NCI-H2196 treated with DMSO at 0.1 percent for 48 hours (cell line): Measurements from ENCODE around the gene TULP1.

Source experiments
- DNase-seq: peaks from one replicate; lab custom pipeline; 2025; ENCODE audit not compliant: unreplicated experiment; lab: John Stamatoyannopoulos, UW

The TULP1 gene

DNA sequence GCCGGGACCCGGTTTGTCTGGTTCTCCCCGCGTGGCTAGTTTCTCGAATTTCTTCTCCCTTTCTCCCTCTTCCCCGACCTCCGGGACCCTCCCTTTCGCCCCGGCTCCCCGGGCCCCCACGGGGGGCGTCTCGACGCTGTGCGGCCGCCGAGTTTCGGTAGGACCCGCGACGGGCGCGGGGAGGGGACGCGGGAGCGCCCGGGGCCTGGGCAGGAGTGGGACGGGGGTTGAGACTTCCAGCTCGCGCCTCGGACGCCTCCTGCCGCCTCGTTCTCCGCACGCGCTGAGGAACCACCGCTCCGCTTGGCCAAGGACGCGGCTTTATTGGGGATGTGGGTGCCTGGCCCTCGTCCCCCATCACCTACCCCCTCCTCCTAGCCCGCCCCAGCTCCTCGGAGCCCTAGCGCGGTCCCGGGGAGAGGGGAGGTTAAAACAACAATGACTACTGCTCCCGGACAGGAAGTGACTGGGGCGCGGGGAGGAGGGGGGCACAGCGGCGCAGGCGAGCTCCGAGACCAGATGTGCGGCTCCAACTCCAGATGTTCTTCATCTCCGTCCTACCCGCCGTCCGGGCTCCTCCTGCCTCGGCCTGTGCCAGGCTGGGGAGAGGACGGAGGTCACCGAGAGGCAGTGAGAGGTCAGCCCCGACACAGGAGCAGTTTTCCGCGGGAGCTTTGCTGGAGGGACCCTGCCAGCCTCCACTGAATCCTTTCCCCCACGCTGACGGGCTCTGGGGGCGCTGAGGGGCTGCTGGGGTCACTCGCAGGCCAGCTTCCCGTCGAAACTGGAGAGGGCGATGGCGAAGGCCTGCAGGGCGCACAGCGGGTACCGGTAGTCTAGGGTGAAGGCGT lies 14.9 kb downstream of the TULP1 start:
- DNase-seq: no peak

DNA sequence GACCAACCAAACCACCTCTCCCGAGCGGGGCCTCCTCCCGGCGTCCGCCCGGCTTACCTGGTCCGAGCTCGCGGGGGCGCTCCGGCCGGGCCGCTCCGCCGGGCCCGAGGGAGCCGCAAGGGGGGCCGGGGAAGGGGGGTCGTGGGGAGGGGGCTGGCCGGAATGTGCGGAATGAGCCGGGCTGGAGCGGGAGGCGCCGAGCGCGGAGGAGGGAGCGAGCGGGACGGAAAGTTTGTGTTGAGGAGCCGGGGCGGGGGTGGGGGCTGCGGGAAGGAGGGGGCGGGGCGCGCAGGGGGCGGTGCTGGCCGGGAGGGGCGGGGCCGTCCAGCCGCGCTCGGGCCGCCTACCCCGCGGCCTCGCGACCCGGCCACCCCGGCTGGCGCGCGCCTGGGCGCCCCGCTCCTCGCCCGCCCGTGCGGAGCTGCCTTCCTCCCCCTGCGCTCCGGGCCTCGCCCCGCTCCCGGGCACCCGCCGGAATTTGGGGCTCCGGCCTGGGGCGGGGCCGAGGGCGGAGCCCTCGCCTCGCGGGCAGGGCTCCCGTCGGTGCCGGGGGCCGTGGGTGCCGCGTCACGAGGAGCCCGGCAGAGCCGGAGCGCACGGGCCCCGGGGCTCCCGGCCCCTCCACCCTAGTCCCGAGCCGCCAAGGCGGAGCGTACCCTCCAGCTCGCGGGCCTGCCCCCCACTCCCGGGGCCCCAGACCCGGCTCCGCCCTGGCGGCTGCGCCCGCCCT lies 15.7 kb downstream of the TULP1 start, which contains the start of gene TEAD3:
Gene TEAD3 (minus strand): TSS at position 239 of the 730 bp plus-strand sequence.
- DNase-seq: no peak

DNA sequence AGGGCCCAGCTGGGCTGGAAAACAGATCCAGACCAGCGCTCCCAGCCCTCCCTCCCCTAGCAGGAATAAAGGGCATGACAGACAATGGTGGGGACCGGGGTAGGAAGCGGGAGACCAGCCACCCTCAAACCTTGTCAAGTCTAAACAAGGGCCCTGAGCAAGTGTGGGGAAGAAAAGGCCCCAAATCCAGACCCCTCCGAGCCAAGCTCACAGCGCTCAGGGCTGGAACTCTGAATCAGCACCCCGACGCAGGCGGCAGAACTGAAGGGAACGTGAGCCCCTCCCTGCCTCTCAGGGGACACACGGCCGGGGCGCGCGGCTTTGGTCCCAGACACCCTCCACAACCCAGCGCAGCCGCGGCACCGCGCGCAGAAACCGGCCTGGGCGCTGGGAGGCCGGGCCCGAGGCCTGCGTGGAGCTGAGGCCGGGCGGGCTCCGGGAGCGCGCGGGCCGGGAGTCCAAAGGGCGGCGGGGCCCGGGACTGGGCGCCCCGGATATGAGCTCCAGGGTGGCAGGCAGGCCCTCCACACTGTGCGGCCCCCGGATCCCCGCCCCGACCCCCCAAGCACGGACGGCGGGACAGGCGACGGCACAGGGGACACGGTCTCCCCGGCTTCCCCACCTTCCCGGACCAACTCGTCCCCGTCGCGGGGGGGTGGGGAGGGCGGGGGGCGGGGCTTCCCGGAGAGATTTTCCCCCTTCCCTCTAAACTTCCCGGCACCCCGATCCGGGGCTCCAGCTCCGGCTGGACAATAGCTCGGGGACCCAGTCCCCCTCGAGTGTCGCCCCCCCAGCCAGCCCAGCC lies 16.5 kb downstream of the TULP1 start:
- no peak for DNase-seq

DNA sequence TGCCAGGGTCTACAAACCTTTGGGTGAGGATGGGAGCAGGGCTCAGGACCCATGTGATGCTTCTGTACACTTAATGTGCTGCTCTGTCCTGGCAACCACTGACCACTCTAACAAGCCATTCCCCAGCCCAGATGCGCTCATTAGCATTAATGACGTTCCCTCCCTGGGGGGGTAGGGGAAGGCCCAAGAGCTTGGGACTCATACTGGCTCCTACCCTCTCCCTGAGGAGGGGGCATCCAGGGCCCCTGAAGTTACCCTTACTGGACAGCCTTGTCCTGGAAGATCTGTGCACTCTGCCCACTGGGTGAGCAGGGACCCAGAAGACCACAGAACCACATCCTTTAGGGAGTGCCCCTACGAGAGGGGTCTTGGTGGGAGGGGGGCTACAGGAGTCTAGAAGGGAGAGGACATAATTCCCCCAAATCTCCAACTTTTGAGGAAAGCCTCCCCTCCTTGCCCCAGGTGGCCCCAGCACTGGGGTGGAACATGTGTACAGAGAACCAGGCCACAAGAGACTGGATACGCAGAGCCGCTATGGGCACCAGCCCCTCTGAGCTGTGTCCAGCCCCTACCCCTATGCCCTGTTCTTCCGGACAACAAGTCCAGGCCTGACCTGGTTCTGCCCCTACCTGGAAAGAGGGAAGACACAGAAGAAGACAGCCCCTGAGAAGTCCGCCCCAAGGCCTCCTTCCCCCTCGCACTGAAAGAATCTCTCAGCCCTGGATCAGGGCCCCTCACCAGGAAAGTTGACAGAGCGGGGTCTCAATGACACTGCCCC lies 17.2 kb downstream of the TULP1 start:
- no peak for DNase-seq

DNA sequence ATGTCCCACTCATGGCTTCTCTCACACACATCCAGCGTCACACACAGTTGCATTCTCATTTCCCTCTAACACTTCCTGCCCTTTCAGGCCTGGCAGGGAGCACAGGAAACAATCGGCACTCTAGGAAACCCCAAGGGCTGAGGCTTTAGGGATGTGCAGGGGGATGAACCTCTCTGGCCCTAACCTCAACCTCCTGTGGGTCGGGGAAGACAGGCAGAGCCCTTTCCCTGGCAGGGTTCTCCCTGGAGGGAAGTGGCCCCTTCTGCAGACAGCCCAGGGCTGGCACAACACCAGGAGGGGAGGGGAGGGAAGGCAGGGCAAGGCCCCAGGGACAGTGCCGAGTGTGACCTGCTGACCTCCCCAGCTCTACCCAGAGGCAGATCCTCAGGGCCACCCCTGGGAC lies 18.5 kb downstream of the TULP1 start:
- no peak for DNase-seq

DNA sequence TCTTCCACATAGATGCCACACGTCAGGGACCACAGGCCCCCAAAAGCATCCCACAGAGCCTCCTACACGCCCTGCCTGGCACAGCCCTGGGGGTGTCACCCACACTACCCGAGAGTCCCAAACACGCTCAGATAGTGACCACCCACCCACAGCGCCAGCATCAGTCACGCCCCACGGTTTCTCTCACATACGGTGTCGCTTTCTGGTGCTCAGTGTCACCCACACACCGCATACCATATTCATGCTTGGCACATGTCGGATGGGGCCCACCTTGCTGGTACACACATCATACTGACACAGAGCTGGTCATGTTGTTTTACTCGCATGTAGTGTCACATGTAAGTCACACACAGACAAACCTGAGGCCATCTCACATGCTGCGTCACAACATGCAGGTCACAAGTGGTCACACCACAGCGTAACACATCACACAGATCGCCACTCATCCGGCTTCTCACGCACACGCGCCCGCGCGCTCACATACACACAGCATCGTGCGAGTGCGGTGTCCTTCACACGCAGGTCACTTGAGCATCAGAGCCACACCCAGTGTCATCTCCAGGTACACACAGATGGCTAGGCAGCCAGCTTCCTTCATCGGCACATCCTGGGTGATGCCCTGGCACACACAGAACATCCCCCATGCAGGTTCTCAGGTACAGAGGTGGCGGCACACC lies 19.3 kb downstream of the TULP1 start:
- no peak for DNase-seq

DNA sequence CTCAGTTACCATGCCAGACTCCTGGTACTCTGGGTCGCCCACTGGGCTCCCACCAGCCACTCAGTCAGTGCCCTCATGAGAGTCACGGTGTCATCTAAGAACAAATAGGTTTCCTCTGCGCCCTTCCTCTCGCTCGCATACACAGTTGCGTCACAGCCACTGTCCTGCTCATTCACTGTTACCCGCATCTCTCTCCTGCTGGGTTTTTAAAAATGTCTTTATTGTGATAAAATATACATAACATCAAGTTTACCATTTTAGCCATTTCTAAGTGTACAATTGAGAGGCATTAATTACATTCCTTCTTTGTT lies 19.8 kb downstream of the TULP1 start:
- DNase-seq: no peak

DNA sequence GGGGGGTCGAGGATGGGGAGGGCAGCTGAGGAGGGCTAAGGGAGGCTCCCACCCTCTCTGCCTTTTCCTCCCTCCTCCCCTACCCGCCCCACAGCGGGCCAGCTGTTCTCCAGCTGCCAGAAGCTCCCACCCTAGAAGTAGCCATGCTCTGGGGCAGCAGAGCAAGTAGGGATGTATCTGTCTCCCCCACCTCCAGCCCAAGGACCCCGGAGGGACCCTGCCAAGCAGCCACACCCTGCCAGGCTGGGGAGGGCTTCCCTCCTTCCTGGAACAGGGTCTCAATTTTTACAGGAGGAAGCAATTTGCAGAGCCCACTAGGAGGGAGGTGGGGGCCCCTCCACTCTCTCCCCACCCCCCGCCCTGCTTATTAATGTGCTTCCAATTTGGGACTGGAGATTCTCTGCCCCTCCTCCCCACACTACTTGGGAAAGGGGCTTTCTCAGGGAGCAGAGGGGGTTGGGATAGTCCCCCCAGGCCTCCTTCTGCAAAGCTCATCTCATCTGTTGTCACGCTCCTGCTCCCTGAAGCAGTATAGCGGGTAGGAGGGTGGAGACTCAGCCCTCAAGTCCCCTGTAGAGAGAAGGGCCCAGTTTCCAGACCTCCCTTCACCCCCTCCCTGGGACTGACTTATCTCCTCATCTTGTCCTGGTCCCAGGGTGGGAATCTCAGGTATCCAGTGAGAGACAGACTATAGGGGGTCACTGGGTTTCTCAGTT lies 20.3 kb downstream of the TULP1 start:
- no peak for DNase-seq

DNA sequence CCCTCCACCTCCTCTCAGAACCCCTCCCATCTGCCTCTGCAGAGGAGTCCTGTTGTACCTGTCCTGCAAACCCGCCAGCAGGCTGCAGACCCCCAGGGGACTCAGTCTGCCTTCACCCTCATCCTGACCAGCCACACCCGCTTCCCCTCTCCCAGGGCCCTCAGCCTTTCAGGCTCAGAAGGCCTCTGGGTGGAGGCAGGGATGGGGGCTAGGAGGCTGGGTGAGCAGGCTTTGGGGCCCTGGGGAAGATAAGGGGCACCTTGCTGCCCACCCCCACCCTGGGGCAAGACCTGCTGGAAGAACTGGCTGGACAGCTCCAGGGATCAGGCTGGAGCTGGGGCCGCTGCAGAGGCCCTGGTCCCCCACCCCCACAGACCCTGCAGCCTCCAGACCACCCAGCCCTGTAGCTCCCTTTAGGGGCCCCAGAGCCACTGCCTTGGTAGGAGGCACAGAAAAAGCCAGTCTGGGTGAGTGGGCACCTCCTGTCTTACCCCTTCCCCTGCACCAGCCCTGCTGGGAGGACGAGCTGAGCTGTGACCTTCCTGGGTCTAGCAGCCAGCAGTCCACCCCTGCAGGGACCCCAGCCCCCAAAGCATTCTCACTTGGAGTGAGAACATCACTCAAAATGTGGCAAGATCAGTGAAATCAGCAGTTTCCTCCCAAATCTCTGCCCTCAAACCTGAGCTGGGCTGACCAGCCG lies 21.0 kb downstream of the TULP1 start:
- no peak for DNase-seq

DNA sequence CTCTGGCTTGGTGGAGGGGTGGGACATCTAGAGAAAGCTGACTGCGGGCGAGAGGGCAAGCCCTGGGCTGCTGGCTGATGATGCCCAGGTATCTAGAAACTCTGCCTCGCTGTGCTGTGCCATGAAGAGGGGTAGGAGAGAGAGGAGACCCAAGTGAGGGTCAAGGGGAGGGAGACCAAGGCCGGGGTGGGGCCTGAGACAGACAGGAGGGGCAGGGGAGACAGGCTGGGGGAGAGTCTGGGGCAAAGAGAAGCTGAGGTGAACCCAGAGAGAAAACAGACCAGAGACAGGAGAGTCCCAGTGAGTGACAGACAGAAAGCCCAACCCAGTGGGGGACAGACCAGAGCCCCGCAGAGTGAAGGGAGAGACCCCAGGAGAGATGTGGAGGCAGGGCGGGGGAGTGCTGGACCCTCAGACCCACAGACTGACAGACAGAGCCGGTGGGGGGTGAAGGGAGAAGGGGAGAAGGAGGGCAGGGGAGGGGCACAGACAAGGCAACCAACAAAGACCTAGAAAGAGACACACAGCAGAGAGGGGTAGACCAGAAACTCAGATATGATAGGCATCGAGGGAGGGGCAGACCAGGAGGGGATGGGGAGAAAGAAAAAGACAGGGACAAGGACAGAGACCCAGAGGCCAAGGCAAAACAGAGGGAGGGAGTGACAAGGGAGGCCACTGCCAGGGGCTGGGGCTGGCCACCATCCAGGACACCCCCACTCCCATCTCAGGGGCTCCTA lies 21.7 kb downstream of the TULP1 start:
- DNase-seq: no peak

DNA sequence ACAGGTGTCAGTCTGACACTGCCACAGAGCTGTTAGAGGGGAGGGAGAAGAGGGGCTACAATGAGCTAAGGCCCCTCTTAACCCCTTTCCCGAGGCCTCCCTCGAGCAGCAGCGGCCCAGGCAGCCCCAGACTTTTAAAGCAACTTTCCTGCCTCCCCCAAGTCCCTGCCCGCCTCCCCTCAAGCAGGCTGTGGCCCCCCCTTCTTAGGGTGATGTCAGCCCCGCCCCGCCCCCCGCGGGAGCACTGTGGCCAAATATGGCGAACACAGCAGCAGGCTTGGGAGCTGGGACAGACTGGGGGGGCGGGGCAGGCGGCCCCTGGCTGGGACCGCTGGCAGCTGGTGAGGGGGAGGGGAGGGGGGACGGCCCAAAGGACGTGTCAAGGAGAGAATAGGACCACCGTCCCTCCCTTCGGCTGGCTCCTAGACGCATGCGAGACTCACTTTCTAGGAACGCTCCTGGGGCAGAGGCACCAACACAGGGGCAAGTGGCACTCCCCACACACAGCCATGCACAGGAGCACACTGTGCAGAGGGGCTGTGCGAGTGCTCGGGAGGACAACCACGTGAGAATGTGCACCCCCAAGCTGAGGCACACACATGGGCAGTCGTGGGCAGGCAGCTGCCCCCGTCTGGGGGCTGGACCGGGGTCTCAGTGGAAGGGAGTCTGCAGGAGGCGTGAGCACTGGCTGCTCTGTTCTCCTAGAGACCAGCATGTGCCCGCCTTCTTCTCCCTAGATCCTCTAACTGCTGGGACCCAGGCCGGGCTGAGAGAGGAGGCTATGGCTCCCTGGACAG lies 22.5 kb downstream of the TULP1 start:
- DNase-seq: no peak

DNA sequence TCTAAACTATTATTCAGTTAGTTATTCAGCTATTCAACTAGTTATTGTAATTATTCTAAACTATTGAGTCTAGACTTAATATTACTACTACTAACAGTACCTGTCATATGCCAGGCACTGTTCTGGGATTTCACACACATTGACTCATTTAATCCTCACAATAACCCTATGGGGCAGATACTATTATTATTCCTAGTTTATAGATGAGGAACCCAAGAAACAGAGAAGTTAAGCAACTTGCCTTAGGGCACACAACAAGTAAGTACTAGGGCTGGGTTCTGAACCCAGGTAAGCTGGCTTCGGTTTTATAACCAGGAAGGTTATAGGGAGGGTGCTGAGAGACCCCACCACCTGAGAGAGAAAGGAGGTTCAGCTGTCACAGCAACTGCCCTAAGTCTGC lies 23.6 kb downstream of the TULP1 start:
- no peak for DNase-seq

DNA sequence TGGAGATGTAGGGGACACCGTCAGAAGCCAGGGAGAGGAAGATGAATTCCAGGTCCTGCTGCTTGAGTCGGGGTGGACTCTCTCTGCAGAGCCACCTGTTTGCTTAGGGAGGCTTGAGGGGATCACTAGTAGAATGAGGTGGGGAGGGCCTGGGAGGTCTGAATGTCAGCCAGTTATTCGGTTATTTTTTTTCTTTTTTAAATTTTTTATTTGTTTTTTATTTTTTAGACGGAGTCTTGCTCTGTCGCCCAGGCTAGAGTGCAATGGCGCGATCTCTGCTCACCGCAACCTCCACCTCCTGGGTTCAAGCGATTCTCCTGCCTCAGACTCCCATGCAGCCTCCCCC lies 24.2 kb downstream of the TULP1 start:
- no peak for DNase-seq

DNA sequence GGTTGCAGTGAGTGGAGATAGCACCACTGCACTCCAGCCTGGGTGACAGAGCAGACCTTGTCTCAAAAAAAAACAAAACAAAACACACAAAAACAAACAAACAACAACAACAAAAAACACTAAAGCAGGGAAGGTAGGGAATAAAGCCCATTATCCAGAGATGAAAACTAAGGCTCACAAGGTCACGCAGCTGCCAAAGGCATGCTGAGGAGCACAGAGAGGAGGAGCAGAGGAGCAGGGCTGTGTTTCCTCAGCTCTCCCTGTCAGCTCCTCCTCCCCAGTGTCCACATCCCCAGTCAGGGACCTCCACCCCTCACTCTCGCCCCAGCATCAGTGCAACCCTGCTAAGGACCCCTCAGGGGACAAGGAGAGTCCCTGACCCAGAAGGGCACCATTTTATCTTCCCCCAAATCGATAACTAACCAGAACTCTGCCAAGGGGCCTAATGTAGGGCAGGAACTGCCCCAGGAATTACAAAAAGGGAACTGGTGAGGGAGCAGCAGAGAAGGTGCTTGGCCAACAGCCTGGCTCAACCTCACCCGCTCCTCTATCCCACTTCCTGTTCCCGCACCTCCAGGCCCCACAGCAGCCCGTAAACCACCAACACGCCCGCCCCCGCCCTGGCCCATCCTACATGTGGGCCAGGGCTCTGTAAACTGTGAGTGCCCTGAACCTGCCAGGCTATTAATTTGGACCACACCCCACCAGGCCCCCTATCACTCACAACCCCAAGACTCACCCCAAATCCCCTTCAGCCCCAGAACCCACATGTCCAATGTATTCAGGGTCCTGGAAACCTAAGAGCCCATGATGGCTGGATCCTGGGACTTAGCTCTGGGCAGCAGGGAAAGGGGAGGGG lies 24.8 kb downstream of the TULP1 start:
- DNase-seq: no peak

DNA sequence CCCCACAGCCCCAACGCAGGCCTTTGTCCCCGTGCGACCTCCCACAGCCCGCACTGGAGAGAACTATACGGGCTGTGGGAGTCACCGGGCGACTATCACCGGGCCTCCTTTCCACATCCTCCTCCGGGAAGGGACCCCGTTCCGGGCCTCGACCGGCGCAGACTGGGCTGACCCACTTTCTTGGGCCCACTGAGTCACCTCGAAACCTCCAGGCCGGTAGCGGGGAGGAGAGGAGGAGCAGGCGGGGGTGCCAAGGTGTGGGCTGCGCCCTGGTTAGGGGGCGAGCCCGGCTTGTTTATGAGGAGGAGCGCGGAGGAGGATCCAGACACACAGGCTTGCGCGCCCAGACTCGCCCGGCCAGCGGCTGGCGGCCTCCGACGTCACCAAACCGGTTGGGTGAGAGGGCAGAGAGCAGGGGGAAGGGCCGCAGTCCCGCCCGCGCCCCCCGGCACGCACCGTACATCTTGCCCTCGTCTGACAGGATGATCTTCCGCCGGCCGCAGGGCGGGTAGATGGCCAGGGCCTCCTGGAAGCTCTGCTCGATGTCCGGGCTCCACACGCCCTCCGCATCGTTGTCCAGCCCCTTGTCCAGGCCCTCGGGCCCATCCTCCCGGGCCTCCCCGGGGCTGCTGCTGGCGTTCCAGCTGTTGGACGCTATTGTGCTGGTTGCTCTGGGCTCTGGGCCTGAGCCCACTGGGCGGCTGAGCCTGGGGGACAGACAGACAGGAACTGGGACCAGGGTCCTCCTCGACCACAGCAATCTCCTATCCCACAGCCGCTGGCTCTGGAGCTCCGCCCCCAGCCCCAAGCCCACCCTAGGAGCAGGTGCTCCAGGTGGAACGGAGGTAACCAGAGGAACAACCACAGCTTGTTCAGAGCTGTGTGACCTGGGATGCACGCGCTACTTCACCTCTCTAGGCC lies 26.4 kb downstream of the TULP1 start:
- no peak for DNase-seq

DNA sequence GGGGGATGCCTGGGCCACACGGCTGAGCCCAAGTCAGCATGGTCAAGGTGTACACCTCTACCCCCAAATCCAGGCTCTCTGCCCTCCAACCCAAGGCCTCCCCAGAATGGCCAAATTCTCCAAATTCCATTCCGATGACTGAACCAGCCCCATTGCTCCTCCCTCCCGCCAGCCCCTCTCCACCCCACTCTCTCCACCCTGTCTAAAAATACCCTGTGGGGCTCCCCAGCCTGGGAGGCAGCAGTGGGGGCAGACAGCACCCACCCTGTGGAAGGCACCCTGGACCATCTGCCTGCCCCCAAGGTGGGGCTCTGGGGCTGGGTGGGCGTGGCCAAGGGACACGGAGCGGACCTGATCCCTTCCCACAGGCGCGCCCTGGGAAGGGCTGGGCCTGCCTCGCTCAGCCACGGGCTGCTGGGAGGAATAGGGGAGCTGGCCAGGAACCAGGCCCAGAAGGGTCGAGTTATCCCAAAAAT lies 27.3 kb downstream of the TULP1 start:
- no peak for DNase-seq
